Pancreas (tissue), 10 donors: Measurements from ENCODE around the gene SYNE2. TPM values are rescaled to one million over a fixed set of nuclear protein-coding genes. Genes with fewer than 3 reads are reported as not detected.

Source experiments
- ATAC-seq, 4 donors: fragments of 200-7000 bp; cut with Tn5 transposase; one replicate each; pipeline versions ENCODE4 v1.8.0 to v1.9.1; 2020; ENCODE audit warnings: mild to moderate bottlenecking in 4 of 4, moderate library complexity in 4 of 4
- DNase-seq, 6 donors: peaks; one replicate each; pipeline ENCODE4 v3.0.0-alpha.2; 2020
- FAIRE-seq: peaks from 2 replicates; lab custom pipeline; 2012; peaks lifted over from hg19 to GRCh38; lab: Jason Lieb, UNC
- H3K27ac ChIP-seq, 4 donors: fragments of 200-600 bp; sonication (generic); 1 replicate in 3 of 4; 2 replicates in 1 of 4; pipeline versions ENCODE4 v1.5.0 to v1.8.0; 2020
- H3K27me3 ChIP-seq, 4 donors: fragments of 200-600 bp; one replicate each; pipeline ENCODE4 v1.8.0; 2021
- H3K36me3 ChIP-seq, 3 donors: fragments of 200-600 bp; sonication (generic) in 1 of 3; one replicate each; pipeline versions ENCODE4 v1.5.0 to v1.8.0; 2020 to 2021
- H3K4me1 ChIP-seq, 3 donors: fragments of 200-600 bp; one replicate each; pipeline ENCODE4 v1.8.0; 2021
- H3K4me3 ChIP-seq, 4 donors: fragments of 200-600 bp; sonication (generic) in 2 of 4; one replicate each; pipeline versions ENCODE4 v1.5.0 to v1.8.0; 2020 to 2021
- H3K9me3 ChIP-seq, 4 donors: fragments of 200-600 bp; one replicate each; pipeline ENCODE4 v1.8.0; 2021
- CTCF ChIP-seq, 4 donors: fragments of 200-600 bp; sonication (generic) in 3 of 4; IDR thresholded peaks; one replicate each; pipeline versions ENCODE4 v1.5.0 to v1.8.0; 2021; ENCODE audit warnings: antibody characterized with exemption in 4 of 4
- WGBS, 2 donors: extraction: QIAGEN DNeasy Blood & Tissue Kit; methylation state at CpG; one replicate each; pipeline ENCODE4 v1.1.7; 2013; 5-methylcytosine and 5-hydroxymethylcytosine counted together
- intact Hi-C, 3 donors: fragments of 100-400 bp; cut with DNase I; formaldehyde crosslinking; loops; one replicate each; pipeline versions ENCODE4 v1.11.1 to v1.14.2; 2022
- polyA plus RNA-seq, 2 donors: library from polyadenylated mRNA; stranded (reverse); fragments of 200-250 nt; gene quantifications; one replicate each; pipeline ENCODE4 v1.2.3, GENCODE V29; 2013
- total RNA-seq, 6 donors: library from RNA; stranded (reverse); fragmentation: NEBNext Ultra II Directional in 4 of 6; extraction: Animal tissue kit (Norgen Biotek cat#: 25700) in 4 of 6; gene quantifications; one replicate each; pipeline versions ENCODE4 v1.2.1 to v1.2.4, GENCODE V29; 2021 to 2023
- donor health status: healthy with polysubstance abuse.
- donor health status: DM: no; HTN: no; CAD: no; lungs with moderate emphysema.
- donor health status: DM: no; HTN: no; CAD: no.
- donor health status: control.
- donor health status: control.
- donor health status: Bipolar disorder and iron deficiency.
- donor health status: DM: yes; HTN: yes; CAD: no.
- donor health status: DM: no; HTN: no; CAD: no.
- donor health status: DM: no; HTN: no; CAD: no.
- donor health status: DM: yes; HTN: yes; CAD: no.

The SYNE2 gene
- total and polyA plus RNA-seq, 8 donors: 45.2 to 103 (median 56.6) TPM

GRCh38 chr14:63933110-63933509 is 80.3 kb downstream of the SYNE2 start:
- WGBS, 2 donors: 92 to 99% methylated on average over 3 of the region's 3 CpGs
- H3K4me3 ChIP-seq: no peak overlapping the region
- no peaks in the 10 kb centered on the region for H3K27me3 ChIP-seq
- peaks cover 0 to 7% (median 0%) of the 10 kb centered on the region in 3 donors for H3K4me1 ChIP-seq
- no peaks in the 10 kb centered on the region for H3K9me3 ChIP-seq
- FAIRE-seq (no peak), ATAC-seq (no peak), DNase-seq (no peak)
- TF ChIP-seq CTCF (IDR thresholded peaks at IDR 0.05): no peak
- no peak overlapping the region for H3K27ac ChIP-seq
- intact Hi-C loops: no loop called here
- no peaks in the 10 kb centered on the region for H3K36me3 ChIP-seq

DNA sequence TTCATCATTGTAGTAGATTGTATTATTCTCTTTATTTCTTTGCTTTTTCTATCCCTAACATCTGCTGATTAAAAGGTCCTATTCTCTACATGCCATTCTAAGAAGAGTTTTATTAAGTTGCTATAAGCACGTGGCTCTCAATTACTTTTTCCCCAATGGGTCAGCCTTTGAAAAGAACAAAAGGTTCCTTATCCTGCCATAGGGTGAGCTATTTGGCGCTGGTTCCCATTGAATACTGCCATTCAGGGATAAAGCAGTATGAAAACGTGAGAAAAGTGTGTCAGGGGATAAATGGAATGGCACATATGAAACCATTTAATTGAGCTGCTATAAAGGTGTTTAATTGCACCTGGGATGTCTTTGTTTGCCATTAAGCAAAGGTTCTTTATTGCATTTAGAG is 80.9 kb downstream of the SYNE2 start:
- FAIRE-seq (no peak), DNase-seq (no peak), ATAC-seq (peak in 2 of 4 donors; percentile 23 to 42)
- no peak for TF ChIP-seq CTCF (IDR thresholded peaks at IDR 0.05)
- Histone ChIP-seq H3K27ac (no peak overlapping the region), H3K27me3 (no peaks in the 10 kb centered on the region), H3K4me1 (peaks cover 0 to 7% (median 0%) of the 10 kb centered on the region in 3 donors), H3K9me3 (no peaks in the 10 kb centered on the region), H3K4me3 (no peak overlapping the region), H3K36me3 (no peaks in the 10 kb centered on the region)
- 63 to 72% methylated on average over 3 of the region's 3 CpGs for WGBS, 2 donors
- intact Hi-C loops: no loop called here

DNA sequence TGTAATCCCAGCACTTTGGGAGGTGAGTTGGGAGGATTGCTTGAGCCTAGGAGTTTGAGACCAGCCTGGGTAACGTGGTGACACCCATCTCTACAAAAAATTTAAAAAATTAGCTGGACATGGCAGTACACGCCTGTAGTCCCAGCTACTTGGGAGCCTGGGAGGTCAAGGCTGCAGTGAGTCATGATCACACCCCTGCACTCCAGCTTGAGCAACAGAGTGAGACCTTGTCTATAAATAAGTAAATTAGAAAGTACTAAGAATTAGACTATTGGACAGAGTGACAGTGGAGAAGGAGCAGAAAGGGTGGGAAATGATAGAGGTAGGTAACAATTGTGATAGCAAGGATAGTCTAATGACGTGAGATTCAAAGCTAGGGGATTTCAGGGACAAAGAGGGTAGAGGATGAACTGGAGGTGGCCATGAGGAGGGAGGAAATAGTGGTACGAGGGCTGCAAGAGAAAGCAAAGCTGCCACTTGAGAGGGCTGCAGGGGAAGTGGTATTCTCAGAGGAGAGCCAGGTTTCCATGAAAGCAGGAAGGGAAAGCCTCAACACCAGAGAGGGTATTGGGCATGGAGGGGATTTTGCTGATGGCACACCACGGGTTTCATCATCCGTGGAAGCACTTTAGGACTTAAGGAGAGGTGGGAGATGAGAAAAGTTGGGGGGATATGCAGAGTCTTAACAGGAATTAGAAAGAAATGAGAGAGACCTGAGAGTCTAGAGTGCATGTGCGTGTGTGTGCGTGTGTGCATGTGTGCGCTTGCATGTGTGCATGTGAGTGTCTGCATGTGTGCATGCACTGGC is 85.6 kb downstream of the SYNE2 start:
- H3K9me3 ChIP-seq: no peaks in the 10 kb centered on the region
- no peak overlapping the region for H3K4me3 ChIP-seq
- no peak overlapping the region for H3K27ac ChIP-seq
- 84 to 90% methylated on average over 9 of the region's 9 CpGs for WGBS, 2 donors
- ATAC-seq (no peak), FAIRE-seq (no peak), DNase-seq (no peak)
- intact Hi-C loops: no loop called here
- H3K4me1 ChIP-seq: peaks cover 0 to 7% (median 0%) of the 10 kb centered on the region in 3 donors
- H3K27me3 ChIP-seq: no peaks in the 10 kb centered on the region
- TF ChIP-seq CTCF (IDR thresholded peaks at IDR 0.05): no peak
- peaks cover 0 to 5% (median 2%) of the 10 kb centered on the region in 3 donors for H3K36me3 ChIP-seq

GRCh38 chr14:63939006-63939270 is 86.1 kb downstream of the SYNE2 start:
- Histone ChIP-seq H3K27me3 (no peaks in the 10 kb centered on the region), H3K9me3 (no peaks in the 10 kb centered on the region), H3K27ac (no peak overlapping the region), H3K4me3 (no peak overlapping the region), H3K4me1 (peaks cover 0 to 1% (median 0%) of the 10 kb centered on the region in 3 donors), H3K36me3 (peaks cover 0 to 5% (median 2%) of the 10 kb centered on the region in 3 donors)
- ATAC-seq (no peak), DNase-seq (no peak), FAIRE-seq (no peak)
- intact Hi-C loops: no loop called here
- WGBS, 2 donors: 96 to 100% methylated on average over 1 of the region's 1 CpG
- no peak for TF ChIP-seq CTCF (IDR thresholded peaks at IDR 0.05)

DNA sequence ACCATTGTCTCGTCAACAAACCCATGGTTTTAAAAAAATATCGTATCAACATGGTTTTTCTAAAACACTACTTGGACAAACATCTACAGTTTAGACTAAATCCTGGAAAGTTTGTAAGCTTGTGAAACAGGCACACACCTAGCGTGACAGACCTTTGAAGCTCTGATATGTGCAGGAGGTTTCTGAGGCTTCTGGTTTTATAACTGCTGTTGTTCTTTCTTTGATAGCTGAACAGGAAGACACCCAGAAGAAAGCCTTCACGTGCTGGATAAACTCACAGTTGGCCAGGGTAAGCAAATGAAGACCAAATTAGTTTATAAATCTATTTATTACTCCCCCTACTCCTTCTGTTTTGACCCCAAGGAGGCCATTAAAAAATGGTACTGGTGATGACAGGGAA is 87.6 kb downstream of the SYNE2 start:
- Histone ChIP-seq H3K27me3 (no peaks in the 10 kb centered on the region), H3K36me3 (peaks cover 0 to 5% (median 2%) of the 10 kb centered on the region in 3 donors), H3K27ac (no peak overlapping the region), H3K4me1 (no peaks in the 10 kb centered on the region), H3K4me3 (no peak overlapping the region), H3K9me3 (no peaks in the 10 kb centered on the region)
- ATAC-seq (no peak), FAIRE-seq (no peak), DNase-seq (no peak)
- no peak for TF ChIP-seq CTCF (IDR thresholded peaks at IDR 0.05)
- intact Hi-C loops: no loop called here
- WGBS, 2 donors: 73 to 81% methylated on average over 4 of the region's 4 CpGs
